Stimulated activated naive CD4-positive, alpha-beta T cell treated with Interleukin-2 at 50 U/mL for 16 hours (primary cell): Measurements from ENCODE around the gene NEMP2.

Experiments used
- DNase-seq: peaks from one replicate; lab custom pipeline; 2025; lab: John Stamatoyannopoulos, UW

The NEMP2 gene

DNA sequence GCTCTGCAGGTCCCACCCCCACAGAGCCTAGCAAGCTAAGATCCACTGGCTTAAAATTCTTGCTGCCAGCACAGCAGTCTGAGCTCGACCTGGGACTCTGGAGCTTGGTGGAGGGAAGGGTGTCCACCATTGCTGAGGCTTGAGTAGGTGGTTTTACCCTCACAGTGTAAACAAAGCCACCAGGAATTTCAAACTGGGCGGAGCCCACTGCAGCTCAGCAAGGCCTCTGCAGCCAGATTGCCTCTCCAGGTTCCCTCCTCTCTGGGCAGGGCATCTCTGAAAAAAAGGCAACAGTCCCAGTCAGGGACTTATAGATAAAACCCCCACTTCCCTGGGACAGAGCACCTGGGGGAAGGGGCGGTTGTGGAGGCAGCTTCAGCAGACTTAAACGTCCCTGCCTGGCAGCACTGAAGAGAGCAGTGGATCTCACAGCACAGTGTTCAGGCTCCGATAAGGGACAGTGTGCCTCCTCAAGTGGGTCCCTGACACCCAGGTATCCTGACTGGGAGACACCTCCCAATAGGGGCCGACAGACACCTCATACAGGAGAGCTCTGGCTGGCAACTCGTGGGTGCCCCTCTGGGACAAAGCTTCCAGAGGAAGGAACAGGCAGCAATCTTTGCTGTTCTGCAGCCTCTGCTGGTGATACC, 20.0 kb upstream of the NEMP2 start:
- DNase-seq = no peak

DNA sequence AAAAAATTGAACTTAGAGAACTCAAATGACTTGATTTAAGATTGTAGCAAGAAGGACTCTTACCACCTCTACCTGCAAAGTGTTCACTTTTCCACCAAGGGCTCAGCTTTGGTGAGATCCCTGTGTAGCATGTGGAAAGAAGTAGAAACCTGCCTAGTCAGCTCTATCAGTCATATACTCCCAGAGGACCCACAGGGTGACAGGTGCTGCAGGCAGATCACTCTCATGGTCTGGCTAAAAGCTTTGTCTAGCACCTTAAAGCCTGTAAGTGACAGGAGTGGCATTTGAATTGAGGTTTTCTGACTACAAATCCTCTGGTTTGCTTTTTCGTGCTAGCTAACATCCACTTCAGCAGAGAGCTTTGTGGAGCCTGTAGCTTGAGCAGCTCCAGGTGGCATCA, 18.7 kb upstream of the NEMP2 start:
- DNase-seq = no peak

DNA sequence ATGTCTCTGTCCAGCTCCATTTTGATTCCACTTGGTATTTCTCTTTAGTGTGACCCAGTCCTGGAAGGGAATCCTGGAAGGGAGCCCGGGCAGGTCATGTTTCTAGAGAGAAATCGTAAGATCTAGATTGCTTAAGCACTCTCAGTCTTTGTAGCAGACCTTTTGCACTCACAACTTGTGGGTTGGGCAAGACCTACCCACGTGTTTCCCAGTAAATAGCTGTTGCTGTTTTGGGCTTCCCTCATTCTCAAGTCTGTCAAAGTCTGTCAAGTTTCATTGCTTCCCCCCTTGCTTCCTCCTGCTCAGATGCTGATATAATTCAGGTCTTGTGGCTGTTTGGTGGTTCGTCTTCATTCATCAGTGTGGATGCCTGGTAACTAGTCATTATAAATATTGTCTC, 17.4 kb upstream of the NEMP2 start:
- DNase-seq = no peak

DNA sequence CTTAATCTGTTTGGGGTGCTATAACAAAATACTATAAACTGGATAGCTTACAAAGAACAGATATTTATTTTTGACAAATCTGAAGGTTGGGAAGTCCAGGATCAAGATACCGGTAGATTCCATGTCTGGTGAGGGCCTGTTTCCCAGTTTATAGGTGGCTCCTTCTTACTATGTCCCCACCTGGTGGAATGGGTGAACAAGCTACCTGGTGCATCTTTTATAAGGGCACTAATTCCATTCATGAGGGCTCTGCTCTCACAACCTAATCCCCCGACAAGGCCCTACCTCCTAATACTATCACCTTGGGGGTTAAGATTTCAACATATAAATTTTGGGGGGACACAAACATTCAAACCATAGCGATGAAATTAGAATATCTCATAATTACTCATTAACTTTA, 15.6 kb upstream of the NEMP2 start:
- no peak for DNase-seq

DNA sequence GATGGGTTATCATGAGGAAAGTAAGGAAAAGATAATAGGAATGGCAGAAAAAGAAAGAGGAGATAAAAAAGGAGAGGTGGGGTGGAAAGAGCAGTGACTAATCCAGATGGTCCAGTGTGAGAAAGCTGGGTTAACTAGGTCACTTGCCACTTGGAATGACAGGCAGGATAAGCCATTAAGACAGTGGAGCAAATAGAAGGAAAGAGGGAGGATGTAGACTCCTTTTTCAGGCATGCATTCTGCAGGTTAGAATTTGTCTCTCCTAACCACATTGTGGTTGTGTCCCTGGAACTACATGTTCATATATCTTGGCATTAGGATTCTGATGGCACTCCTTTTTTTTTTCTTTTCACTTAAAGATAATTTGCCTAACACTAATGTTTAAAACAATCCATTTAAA, 13.4 kb upstream of the NEMP2 start:
- no peak for DNase-seq

DNA sequence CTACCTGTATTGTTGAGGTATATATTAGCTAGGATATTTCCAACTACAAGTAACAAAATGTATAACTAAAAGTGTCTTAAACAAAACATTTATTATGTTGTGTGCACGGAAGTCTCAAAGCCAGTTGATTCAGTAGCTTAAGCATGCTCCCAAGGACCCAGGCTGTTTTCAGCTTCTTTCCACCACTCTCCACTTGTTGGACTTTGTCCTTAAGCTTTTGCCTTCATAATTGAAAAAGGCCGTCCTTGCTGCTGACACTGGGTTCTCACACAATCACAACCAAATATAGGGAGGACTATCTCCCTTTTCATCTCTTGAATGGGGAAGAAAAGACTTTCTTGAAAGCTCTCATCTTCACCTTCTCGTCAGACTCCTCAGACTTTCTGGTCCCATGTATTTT, 12.2 kb upstream of the NEMP2 start:
- no peak for DNase-seq

DNA sequence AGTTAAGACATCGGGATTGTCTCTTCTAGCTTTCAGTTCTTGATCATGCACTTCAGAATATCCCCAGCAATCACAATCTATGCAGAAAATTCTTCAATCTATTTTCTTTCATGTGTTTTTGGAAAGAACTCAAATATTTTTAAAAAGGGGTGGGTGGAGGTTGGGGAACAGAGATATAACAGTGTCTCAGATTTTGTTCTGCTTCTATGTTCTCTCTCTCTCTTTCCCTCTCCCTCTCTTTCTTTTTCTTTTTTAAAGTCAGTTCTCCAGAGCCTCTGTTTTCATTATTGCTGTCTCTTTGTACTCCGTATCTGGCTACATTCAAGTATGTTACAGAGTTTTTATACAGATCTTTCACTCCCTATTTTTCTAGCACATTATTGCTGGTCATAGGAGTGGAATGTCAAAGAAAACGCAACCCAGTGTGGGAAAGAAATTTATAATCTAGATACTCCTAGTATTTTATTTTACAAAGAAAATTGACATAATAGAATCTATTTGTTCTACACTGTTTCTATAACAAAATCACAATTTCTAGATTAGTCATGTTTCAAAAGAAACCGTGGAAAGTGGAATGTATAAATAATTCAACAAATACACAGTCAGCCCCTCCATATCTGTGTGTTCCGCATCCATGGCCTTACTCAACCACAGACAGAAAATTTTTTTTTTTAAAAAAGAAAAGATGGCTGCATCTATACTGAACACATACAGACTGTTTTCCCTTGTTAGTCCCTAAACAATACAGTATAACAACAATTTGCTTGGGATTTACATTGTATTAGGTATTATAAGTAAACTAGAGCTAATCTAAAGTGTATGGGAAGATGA, 11.2 kb upstream of the NEMP2 start:
- no peak for DNase-seq

DNA sequence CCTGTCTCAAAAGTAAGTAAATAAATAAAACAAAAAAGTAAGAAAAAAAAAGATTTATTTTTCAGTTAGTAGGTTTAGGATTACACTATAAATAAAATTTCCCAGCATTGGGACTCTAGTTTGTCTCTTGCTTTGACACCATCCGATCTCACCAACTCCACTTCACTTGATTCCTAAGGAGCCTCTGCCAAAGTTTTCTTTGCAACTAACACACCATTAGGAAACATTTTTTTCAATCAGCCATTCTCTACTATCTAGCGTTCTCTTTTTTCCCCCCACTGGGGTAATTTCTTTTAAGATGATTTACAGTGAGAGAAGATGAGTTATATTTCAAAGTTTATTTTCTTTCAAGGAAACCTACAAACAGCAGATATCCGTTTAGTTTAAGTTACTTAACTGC, 10.6 kb upstream of the NEMP2 start:
- no peak for DNase-seq

DNA sequence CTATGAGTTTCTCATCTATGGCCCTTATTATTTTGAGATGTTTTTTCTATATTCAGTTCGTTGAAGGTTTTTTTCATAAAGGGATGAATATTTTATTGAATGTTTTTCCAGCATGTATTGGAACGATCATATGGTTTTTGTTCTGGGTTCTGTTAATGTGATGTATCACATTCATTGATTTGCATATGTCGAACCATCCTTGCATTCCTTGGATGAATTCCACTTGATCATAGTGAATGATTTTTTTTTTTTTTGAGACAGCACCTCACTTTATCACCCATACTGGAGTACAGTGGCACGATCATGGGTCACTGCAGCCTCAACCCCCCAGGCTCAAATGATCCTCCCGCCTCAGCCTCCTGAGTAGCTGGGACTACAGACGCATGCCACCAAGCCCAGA, 5.5 kb upstream of the NEMP2 start:
- DNase-seq = no peak

DNA sequence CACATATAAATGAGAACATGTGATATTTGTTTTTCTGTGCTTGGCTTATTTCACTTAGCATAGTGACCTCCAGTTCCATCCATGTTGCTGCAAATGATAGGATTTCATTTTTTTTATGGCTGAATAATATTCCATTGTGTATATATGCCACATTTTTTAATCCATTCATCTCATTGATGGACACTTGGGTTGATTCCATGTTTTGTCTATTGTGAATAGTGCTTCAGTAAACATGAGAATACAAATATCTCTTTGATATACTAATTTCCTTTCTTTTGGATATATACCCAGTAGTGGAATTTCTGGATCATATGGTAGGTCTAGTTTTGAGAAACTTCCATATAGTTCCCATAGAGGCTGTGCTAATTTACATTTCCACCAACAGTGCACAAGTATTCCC, 3.7 kb upstream of the NEMP2 start:
- DNase-seq = no peak

DNA sequence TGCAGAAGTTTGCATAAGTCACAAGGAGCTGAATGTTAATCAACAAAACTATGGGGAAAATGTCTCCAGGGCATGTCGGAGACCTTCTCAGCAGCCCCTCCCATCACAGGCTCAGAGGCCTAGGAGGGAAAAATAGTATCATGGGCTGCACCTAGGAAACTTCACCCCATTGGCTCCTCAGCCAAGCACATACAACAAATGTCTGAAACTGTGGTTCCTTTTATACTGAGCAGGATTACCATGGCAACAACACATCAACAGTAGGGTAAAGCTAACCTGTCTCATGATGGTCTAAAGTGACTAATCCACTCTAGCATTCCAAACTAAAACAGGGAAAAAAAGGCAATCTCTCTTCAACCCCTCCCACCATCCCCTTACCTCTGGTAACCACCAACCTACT, 3.2 kb upstream of the NEMP2 start:
- DNase-seq = no peak

DNA sequence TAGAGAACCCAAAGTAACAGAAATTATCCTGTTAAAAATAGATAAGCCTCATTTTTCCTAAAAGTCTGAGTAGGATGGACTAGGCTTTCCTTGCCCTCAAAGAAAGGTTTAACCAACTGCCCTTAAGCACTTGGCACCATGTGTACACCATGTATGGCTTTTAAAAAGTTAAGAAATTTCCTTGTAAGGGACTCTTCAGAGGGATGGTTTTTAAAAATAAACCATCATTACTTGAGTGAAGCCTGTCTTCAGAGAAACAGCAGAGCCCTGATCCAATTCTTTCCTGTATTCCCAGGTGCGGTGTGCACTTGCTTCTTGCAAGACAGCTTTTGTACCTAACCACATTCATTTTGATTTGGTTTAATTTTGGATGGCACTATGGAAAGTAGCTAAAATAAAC, 1.1 kb upstream of the NEMP2 start:
- no peak for DNase-seq

DNA sequence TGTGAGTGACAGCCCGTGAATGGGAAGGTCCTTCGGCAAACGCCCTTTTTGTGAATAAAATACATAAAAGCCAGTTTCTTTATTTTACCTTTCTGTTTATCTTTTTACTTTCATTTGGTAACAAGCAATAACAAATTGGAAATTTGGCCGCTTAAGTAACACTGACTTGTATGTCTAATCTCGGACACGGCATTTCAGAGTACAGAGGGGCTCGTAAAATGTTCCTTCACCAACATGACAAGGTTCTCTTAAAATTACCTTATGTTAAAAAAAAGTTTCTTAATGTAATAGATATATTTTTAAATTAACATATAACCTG, 558 bp upstream of the NEMP2 start:
- DNase-seq = no peak

DNA sequence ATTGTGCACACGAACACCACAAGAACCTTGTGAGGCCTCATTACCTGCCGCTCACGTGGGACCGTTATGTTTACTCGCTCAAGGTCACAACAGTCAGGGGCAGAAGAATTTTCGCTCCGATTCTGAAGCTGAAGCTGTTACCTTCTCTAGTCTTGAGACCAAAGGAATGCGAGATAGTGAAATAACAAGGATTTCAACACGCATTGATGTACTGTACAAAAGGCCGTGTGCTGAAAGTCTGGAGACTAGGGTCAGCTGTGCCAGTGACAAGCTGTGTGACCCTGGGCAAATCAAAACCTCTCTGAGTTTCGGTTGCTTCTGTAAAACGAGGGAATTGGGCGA, 583 bp downstream of the NEMP2 start:
- DNase-seq = peak; percentile 44

DNA sequence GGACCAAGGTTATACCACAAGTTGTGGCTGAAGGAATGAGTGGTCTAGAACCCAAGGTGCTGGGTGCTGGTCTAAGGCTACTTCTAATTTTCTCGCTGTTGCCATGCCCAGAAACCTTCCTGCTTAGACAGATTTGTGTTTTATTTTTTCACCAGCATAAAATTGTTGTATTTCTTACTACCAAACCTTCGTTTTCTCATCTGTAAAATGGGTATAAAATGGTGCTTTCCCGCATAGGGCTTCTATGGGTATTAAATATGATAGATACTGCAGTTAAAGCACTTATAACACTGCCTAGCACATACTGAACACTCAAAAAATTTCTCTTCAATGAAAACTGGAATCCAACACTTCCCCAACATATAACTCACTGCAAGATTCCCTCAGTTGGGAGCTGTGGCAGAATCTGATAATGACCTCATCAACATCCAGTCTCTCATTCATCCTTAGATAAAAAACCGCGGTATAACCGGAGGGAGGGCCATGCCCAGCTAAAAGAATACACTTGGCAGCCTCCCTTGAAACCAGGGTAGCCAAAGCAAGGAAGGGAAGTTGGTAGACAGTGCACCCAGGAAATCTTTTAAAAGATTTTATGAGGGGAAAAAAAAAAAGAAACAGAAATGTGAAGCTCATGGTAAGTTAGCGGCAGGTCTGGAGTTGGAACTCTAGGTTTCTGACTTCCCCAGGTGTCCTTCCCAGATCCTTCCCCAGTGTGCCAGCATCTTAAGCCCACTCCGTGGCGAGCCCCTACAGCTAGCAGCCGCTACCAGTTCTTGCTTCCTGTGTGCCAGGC, 1.2 kb downstream of the NEMP2 start:
- DNase-seq = no peak

DNA sequence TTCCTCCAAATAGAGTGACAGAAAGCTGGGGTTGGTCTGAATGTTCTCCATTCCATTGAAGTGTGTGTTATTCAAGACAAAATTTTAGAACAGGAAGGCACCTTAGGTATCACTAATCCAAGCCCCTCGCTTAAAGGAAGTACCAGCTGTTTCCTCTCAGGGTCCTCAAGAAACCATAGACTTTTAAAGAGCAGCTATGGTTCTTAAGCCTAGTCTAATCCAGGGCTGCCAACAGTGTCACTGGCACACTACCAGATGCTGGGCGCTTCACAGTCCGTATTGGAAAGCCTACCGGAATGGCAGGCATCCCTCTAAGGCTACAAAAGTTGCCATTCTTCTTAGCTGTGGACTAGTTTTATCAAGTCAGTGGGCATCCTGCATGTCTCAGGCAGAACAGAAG, 1.9 kb downstream of the NEMP2 start:
- DNase-seq = no peak

DNA sequence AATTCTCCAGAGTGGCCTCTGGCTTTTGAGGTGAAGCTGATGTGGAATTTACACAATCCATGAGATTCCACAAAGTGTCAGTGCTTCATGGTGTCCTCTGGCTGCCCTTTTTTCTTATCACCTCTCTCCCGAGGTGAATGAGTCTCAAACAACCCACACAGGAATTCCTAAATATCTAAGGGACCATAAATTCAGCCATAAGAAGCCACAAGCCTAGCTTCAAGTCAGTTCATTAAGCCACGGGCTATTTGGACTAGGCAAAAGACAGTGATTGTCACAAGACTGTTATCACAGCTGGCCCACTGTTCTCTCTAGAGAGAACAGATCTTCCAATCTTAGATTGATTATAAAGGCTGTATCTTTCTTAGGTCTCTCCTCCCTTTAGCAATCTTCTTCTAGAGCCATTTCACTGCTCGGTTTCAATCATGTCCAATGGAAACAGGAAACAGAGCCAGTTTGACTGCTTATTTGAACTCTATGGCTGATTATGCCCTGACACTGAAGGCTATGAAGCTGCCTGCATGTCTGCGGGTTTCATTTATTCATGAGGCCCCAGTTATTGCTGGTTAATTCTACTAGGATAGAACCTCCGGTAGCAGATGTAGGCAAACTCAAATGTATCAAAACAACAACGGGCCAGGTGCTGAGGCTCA, 4.1 kb downstream of the NEMP2 start:
- no peak for DNase-seq

DNA sequence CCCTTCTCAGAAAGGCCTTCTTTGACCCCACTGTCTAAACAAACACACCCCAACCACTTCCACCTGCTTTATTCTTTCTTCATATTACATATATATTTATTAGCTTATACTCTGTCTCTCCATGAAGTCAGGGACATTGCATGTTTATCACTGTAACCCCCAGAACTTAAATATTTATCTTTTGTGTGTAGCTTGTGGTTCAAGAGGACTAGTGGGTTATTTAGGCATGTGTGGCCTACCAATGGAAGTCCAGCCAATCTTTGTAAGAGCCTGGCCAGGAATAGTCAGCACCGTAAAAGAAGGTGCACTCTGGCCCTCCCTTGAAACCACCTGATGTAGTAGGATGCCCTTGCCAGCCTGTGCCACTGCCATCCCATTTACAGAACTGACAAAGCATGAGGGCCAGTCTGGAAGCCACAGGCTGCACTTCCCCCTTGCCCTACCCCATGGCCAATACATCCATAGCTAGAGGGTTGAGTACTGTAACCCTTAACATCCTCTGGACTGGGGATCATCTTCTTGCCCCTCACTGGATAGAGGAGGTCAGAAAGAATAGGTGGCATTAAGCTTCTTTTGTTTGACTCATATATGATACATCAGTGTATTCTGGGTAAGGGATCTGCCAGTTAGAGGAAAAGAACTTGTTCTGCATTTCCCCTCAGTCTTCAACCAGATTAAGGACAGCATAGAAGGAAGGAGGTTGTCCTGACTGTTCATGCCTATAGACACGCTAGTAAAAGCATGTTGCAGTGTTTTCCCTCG, 4.9 kb downstream of the NEMP2 start:
- no peak for DNase-seq

DNA sequence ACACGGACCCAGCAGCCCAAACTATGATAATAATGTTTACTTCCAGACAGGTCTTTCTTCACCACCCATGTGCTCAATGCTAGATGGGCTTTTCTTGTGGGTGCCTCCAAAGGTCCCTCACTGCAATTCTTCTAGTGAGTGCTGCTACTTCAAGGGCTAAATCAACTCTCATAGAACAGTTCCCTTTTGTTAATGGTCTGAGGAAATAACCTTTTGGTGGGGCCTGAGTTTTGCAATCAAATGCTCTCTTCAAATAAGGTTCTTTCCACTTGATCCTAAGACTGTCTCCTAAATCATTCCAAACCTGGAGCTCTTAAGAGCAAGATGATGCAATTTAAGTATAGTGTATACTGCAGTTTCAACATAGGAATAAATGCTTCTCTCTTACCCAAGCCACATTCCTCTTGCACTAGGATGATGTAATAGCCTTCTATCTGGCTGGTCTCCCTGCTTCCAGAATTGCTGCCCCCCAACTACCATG, 6.0 kb downstream of the NEMP2 start:
- no peak for DNase-seq

DNA sequence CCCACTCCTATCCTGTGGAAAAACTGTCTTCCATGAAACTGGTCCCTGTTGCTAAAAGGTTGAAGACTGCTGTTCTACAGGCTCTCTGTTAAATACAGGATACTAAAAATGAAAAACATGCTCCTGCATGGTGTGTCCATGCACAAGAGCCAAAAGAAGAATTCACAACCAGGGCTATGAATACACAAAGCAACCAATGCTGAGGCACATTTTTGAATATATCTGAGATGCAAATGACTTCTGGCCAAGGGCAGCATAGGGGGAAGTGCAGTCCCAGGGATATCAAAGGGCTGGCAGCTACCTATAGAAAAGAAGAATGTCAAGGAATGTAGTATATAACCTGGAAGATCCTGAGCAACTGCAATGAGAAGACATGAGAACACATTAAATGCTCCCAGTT, 6.6 kb downstream of the NEMP2 start:
- no peak for DNase-seq

DNA sequence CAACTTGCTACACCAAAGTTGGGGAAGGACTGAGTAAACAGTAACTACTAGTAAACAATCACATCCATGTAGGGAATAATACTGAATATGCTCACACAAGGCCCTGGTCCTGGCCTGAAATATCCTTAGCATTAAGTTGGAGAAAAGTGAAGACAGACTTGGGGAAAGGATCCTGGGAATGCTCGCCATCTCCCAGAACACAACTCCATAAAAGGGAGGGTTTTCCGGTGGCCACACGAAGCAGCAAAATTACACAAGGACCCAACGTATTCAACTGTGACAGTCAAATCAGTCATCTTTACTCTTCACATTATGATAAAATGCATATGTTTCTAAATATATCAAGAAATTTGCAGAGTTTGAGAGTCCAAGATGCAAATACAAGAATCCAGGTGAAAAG, 7.3 kb downstream of the NEMP2 start:
- no peak for DNase-seq
